Upper lobe of right lung (tissue), 1 donor: ENCODE measurements around the gene ACAT2. TPM values are rescaled to one million over a fixed set of nuclear protein-coding genes. Genes with fewer than 3 reads are reported as not detected.

Experiments used
- ATAC-seq: fragments of 200-7000 bp; cut with Tn5 transposase; one replicate; pipeline ENCODE4 v1.9.1; 2020; ENCODE audit warnings: mild to moderate bottlenecking, moderate library complexity
- DNase-seq: peaks from one replicate; pipeline ENCODE4 v3.0.0-alpha.2; 2020
- H3K27ac ChIP-seq: fragments of 200-600 bp; one replicate; pipeline ENCODE4 v1.8.0; 2022
- H3K27me3 ChIP-seq: fragments of 200-600 bp; one replicate; pipeline ENCODE4 v1.8.0; 2022; ENCODE audit warnings: mild to moderate bottlenecking
- H3K36me3 ChIP-seq: fragments of 200-600 bp; one replicate; pipeline ENCODE4 v1.8.0; 2022
- H3K4me1 ChIP-seq: fragments of 200-600 bp; one replicate; pipeline ENCODE4 v1.8.0; 2022
- H3K4me3 ChIP-seq: fragments of 200-600 bp; one replicate; pipeline ENCODE4 v1.8.0; 2022; ENCODE audit warnings: mild to moderate bottlenecking
- H3K9me3 ChIP-seq: fragments of 200-600 bp; one replicate; pipeline ENCODE4 v1.8.0; 2022
- intact Hi-C: fragments of 100-400 bp; cut with DNase I; formaldehyde crosslinking; loops from one replicate; pipeline ENCODE4 v1.11.0; 2022
- total RNA-seq: library from RNA; stranded (reverse); fragmentation: NEBNext Ultra II Directional; extraction: Animal tissue kit (Norgen Biotek cat#: 25700); gene quantifications from one replicate; pipeline ENCODE4 v1.2.1, GENCODE V29; 2021
- TF ChIP-seq, protein P1 (sequence below): fragments of 200-600 bp; IDR thresholded peaks from one replicate; pipeline ENCODE4 v1.8.0; 2022; ENCODE audit warnings: antibody characterized with exemption
- donor health status: DM: no; HTN: yes; CAD: no; lungs with severe emphysema.

Gene ACAT2
- total RNA-seq, 1 donor from 2014 or later = 52.6 TPM

- peak overlapping the region; percentile 98 for H3K27ac ChIP-seq
- no peaks in the 10 kb centered on the region for H3K27me3 ChIP-seq
- peaks cover 49% of the 10 kb centered on the region for H3K36me3 ChIP-seq
- intact Hi-C loops = no loop called here
- DNase-seq (no peak), ATAC-seq (no peak)
- H3K4me3 ChIP-seq = peak overlapping the region; percentile 95
- TF ChIP-seq, protein P1, sequence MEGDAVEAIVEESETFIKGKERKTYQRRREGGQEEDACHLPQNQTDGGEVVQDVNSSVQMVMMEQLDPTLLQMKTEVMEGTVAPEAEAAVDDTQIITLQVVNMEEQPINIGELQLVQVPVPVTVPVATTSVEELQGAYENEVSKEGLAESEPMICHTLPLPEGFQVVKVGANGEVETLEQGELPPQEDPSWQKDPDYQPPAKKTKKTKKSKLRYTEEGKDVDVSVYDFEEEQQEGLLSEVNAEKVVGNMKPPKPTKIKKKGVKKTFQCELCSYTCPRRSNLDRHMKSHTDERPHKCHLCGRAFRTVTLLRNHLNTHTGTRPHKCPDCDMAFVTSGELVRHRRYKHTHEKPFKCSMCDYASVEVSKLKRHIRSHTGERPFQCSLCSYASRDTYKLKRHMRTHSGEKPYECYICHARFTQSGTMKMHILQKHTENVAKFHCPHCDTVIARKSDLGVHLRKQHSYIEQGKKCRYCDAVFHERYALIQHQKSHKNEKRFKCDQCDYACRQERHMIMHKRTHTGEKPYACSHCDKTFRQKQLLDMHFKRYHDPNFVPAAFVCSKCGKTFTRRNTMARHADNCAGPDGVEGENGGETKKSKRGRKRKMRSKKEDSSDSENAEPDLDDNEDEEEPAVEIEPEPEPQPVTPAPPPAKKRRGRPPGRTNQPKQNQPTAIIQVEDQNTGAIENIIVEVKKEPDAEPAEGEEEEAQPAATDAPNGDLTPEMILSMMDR = no peak
- H3K4me1 ChIP-seq = peaks cover 18% of the 10 kb centered on the region
- H3K9me3 ChIP-seq = no peaks in the 10 kb centered on the region
Measured at GRCh38 chr6:159760602-159761057, 1.2 kb upstream of the ACAT2 start.

DNA sequence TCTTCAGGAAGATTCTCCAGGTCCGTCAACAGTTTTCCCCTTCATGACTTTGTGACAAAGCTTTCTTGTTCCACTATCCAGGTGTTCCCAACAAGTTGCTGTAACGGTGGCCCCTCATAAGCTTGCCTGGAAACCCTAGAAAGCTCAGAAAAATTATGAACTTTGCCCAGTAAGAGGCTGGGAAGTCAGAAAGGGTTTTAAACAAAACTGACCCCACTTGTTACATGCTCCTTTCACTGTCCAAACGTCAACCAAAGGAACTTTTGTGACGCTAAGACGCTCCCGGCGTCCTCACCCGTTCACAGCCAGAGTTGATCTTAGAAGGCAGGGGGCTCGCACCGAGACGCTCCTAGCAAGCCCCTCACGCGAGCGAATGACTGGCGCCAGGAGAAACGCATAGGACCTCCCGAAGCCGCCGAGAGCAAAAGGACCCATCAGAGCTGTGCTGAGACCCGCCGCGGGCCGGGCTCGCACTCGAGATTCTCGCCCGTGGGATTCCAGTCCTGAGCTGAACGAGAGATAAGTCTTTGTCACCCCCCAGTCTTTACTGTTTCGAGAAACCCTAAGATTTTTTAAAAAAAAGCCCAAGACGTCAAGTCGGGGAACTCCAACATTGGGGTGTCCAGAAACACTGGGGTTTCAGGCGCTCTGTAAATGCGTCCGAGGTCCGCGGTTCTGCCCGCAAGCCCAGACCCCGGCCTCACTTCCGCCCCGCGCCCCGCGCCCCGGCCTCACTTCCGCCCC, 544 bp upstream of the ACAT2 start:
- Histone ChIP-seq H3K27ac (peak overlapping the region; percentile 98), H3K4me1 (peaks cover 18% of the 10 kb centered on the region), H3K36me3 (peaks cover 43% of the 10 kb centered on the region), H3K27me3 (no peaks in the 10 kb centered on the region), H3K9me3 (no peaks in the 10 kb centered on the region), H3K4me3 (peak overlapping the region; percentile 95)
- ATAC-seq (no peak), DNase-seq (peak; percentile 68)
- intact Hi-C loops = no loop called here
- TF ChIP-seq, protein P1 = no peak

DNA sequence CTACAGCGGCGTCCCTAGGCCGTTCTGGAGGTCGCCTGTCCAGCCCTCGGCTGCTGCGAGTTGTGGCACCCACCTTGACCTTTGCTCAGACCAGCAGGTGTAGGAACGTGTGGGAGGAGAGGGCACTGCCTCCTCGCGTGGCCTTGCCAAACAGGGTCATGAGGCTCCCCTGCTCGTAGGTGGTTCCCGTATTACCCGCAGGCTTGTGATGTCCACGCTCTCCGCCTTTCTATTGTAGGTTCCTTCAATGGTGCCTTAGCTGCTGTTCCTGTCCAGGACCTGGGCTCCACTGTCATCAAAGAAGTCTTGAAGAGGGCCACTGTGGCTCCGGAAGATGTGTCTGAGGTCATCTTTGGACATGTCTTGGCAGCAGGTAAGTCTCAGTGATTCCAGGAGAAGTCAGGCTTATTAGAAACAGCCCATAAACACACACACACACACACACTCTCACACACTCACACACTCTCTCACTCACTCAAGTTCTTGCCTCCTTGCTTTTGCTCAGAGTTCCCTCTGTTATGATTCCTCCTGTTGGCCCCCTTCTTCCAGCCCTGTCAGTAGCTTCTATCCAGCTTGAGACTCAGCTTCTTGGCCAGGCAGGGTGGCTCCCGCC, 942 bp downstream of the ACAT2 start:
- ATAC-seq = peak; percentile 4
- intact Hi-C loops = no loop called here
- peaks cover 18% of the 10 kb centered on the region for H3K4me1 ChIP-seq
- H3K9me3 ChIP-seq = no peaks in the 10 kb centered on the region
- peak overlapping the region; percentile 95 for H3K4me3 ChIP-seq
- peaks cover 35% of the 10 kb centered on the region for H3K36me3 ChIP-seq
- no peak for DNase-seq
- H3K27me3 ChIP-seq = no peaks in the 10 kb centered on the region
- TF ChIP-seq, protein P1 = no peak
- H3K27ac ChIP-seq = peak overlapping the region; percentile 98

- intact Hi-C loops = no loop called here
- no peaks in the 10 kb centered on the region for H3K27me3 ChIP-seq
Measured at GRCh38 chr6:159766906-159767305, 5.1 kb downstream of the ACAT2 start.

DNA sequence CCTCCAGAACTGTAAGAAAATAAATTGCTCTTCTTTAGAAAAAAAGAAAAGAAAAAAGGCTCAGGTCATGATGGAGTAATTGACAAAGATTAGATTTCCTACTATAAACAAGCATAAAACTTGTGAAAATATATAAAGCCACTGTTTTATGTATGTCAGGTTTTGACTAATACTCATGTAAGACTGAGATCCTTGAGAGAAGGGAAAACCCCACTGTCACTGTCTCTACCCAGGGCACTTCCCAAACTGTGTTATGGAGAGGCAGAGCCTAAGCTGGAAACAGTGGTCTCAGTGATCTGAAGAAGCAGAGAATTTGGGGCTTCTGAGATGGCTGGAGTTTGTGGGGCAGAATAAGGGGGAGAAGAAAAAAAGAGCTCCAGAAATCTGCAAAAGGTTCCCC, 7.6 kb downstream of the ACAT2 start:
- no peak overlapping the region for H3K27ac ChIP-seq
- H3K9me3 ChIP-seq = no peaks in the 10 kb centered on the region
- TF ChIP-seq, protein P1 = no peak
- H3K36me3 ChIP-seq = peaks cover 69% of the 10 kb centered on the region
- intact Hi-C loops = no loop called here
- no peak for DNase-seq
- no peaks in the 10 kb centered on the region for H3K4me1 ChIP-seq
- H3K27me3 ChIP-seq = no peaks in the 10 kb centered on the region
- no peak for ATAC-seq
- H3K4me3 ChIP-seq = no peak overlapping the region

More at GRCh38 chr6:159766906-159767305, 5.1 kb downstream of the ACAT2 start:
- Histone ChIP-seq H3K9me3 (no peaks in the 10 kb centered on the region), H3K4me3 (no peak overlapping the region), H3K36me3 (peaks cover 54% of the 10 kb centered on the region), H3K4me1 (peaks cover 7% of the 10 kb centered on the region), H3K27ac (no peak overlapping the region)
- ATAC-seq = no peak
- TF ChIP-seq, protein P1 = no peak
- no peak for DNase-seq
